Brain microvascular endothelial cell (primary cell): ENCODE data around the gene TANC1.

Experiments used
- DNase-seq: peaks from one replicate; pipeline ENCODE4 v3.0.0-alpha.2; 2020
- H3K27ac ChIP-seq: fragments of 250-450 bp; sonication (Bioruptor Pico); 2 replicates; pipeline ENCODE4 v1.5.1; 2020; ENCODE audit warnings: mild to moderate bottlenecking, moderate library complexity
- H3K27me3 ChIP-seq: fragments of 250-450 bp; sonication (Bioruptor Pico); replicated peaks from 2 replicates; pipeline ENCODE4 v1.5.1; 2020; ENCODE audit warnings: mild to moderate bottlenecking
- H3K36me3 ChIP-seq: fragments of 250-450 bp; sonication (Bioruptor Pico); replicated peaks from 2 replicates; pipeline ENCODE4 v1.5.1; 2020; ENCODE audit warnings: mild to moderate bottlenecking
- H3K4me3 ChIP-seq: 2 replicates; pipeline ENCODE4 v1.5.1; 2011; ENCODE audit warnings: low read depth, mild to moderate bottlenecking, control low read depth, low read length, moderate library complexity
- in situ Hi-C: cut with HindIII; loops from 2 replicates; pipeline ENCODE4 v1.10.0; 2017; ENCODE audit warnings: low sequenced_read_pairs, low pct_ligation_motif_present
- TF ChIP-seq, protein P1 (sequence below): IDR thresholded peaks from 2 replicates; pipeline ENCODE4 v1.5.1; 2011; ENCODE audit warnings: low read depth, mild to moderate bottlenecking, moderate library complexity, low read length, control low read depth, inconsistent platforms; ENCODE audit errors: missing control alignments

The TANC1 gene

DNA sequence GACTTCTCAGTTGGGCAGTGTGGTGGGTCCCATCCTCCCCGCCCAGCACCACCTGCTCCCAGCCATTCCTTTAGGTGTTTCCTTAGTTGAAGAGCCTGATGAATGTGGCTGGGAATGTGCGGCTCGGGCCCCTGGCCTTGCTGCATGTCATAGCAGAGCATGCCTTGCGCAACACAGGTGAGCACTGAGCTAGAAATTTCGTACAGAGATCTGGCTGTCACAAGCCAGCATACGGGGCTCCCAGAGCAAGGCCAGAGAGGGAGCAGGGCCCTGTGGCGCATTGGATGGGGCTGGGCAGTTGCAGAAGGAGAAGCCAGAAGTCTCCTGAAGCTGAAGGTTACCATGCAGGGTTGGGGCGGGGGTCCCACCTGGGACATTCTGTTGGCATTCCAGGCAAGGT, 188.4 kb downstream of the TANC1 start:
- peaks cover 37% of the 10 kb centered on the region for H3K36me3 ChIP-seq
- no peak overlapping the region for H3K4me3 ChIP-seq
- TF ChIP-seq, protein P1, sequence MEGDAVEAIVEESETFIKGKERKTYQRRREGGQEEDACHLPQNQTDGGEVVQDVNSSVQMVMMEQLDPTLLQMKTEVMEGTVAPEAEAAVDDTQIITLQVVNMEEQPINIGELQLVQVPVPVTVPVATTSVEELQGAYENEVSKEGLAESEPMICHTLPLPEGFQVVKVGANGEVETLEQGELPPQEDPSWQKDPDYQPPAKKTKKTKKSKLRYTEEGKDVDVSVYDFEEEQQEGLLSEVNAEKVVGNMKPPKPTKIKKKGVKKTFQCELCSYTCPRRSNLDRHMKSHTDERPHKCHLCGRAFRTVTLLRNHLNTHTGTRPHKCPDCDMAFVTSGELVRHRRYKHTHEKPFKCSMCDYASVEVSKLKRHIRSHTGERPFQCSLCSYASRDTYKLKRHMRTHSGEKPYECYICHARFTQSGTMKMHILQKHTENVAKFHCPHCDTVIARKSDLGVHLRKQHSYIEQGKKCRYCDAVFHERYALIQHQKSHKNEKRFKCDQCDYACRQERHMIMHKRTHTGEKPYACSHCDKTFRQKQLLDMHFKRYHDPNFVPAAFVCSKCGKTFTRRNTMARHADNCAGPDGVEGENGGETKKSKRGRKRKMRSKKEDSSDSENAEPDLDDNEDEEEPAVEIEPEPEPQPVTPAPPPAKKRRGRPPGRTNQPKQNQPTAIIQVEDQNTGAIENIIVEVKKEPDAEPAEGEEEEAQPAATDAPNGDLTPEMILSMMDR: no peak
- no peak for DNase-seq
- no peak overlapping the region for H3K27ac ChIP-seq
- H3K27me3 ChIP-seq: no peaks in the 10 kb centered on the region
- in situ Hi-C loops: no loop called here

DNA sequence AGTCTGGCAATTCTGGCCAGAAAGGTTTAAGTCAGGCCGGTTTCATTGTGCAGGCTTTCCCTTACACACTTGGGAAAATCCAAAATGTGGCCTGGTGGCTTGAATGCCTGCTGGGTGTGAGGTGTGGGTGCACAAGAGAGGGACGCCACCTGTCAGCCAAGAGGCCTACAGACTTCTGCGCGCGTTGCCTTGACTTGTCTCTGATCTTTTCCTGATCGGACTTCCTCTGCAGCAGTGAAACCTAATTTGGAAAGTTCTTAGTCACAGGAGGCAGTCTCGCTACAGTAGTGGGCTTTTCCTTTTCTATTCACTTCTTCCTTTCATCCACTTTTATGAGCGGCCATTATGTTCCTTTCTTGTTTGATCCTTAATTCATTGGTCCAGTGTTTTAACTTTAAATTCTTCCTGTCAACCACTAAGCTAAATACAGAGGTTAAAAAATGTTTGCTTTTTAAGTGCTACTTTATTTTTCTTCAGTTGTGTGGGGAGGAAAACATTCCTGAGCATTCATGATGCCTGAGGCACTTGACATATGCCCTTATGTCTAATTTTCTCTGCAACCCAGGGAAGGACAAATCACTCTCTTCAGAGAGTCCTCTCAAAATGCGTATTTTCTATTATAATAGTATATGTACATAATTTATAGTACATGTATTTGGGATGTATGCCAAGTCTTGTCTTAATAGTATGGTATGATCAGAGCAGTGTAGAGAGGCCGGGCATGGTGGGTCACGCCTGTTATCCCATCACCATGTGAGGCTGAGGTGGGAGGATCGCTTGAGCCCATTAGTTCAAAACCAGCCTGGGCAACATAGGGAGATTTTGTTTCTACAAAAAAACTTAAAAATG, 189.1 kb downstream of the TANC1 start:
- TF ChIP-seq, protein P1: no peak
- no peaks in the 10 kb centered on the region for H3K27me3 ChIP-seq
- no peak overlapping the region for H3K4me3 ChIP-seq
- no peak overlapping the region for H3K27ac ChIP-seq
- in situ Hi-C loops: no loop called here
- DNase-seq: no peak
- peaks cover 37% of the 10 kb centered on the region for H3K36me3 ChIP-seq

DNA sequence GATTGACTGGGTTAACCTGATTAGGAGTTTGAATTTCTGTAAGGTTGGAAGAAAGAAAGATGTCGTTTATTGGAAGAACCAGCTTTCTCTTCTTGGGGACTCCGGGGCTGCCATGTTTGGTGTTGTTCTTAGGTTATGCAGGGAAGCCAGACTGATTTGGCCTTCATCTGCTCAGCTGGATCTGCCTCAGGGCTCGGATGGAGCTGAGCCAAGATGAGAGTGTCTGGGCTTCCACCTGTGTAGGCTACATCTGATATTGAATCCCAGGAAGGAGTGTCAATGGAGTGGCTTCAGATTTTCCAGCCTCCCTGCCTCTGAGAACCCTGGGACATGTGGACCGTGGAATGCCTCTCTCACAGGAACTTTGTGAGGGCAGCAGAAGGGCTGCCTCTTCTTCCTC, 192.0 kb downstream of the TANC1 start:
- Histone ChIP-seq H3K27me3 (no peaks in the 10 kb centered on the region), H3K27ac (no peak overlapping the region), H3K4me3 (no peak overlapping the region), H3K36me3 (peaks cover 36% of the 10 kb centered on the region)
- in situ Hi-C loops: no loop called here
- TF ChIP-seq, protein P1: no peak
- no peak for DNase-seq

DNA sequence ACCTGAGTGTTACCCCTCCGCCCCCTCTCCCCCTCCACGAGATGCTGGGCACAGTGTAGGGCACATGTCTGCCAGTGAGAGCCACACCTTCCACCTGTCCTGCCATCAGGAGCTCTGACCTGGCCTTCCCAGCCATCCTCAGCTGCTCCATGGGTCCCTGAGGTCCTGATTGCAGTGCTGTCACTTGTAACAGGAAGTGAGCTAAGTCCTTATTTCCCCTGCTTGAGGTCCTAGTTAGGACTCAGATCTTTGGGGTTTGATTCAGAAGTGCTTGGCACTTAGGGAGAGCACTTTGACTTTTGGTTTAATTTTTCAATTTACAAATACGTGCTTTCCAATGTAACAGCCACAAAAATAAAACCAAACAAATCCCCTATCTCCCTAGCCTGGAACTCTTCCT, 192.5 kb downstream of the TANC1 start:
- H3K36me3 ChIP-seq: peaks cover 34% of the 10 kb centered on the region
- in situ Hi-C loops: no loop called here
- no peaks in the 10 kb centered on the region for H3K27me3 ChIP-seq
- H3K27ac ChIP-seq: no peak overlapping the region
- DNase-seq: no peak
- TF ChIP-seq, protein P1: no peak
- no peak overlapping the region for H3K4me3 ChIP-seq

- Histone ChIP-seq H3K27me3 (no peaks in the 10 kb centered on the region), H3K4me3 (no peak overlapping the region), H3K36me3 (peaks cover 24% of the 10 kb centered on the region), H3K27ac (no peak overlapping the region)
- in situ Hi-C loops: no loop called here
- no peak for DNase-seq
- TF ChIP-seq, protein P1: no peak
Measured at GRCh38 chr2:159163930-159164329, 195.5 kb downstream of the TANC1 start.

DNA sequence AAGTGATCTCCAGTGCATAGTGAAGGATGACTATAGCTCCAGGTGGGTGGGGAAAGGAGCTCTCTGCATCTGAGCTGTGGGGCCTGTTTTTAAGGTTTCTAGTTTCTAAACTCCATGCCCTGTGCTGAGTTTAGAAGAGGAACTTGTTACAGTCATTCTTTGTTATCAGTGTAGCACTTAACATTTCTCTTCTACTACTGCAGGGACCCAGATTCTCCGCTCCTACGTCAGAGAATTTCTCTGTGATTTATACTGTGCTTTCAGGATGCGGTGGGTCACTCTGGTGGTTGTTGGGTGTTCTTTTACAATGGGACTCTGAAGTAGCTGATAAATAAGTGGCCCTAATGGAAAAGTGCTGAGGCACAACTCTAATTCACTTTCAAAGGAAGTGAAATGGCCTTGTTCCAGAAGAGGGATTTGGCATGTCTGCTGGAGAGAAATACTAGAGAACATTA, 196.0 kb downstream of the TANC1 start:
- TF ChIP-seq, protein P1: no peak
- no peaks in the 10 kb centered on the region for H3K27me3 ChIP-seq
- peaks cover 24% of the 10 kb centered on the region for H3K36me3 ChIP-seq
- in situ Hi-C loops: no loop called here
- no peak for DNase-seq
- no peak overlapping the region for H3K27ac ChIP-seq
- no peak overlapping the region for H3K4me3 ChIP-seq
